PC-3 (cell line): ENCODE results near the gene USP2.

ENCODE experiments used
- EZH2 ChIP-seq: fragments of 300-600 bp; sonication (generic); IDR thresholded peaks from one replicate; pipeline ENCODE4 v1.6.1; 2017; ENCODE audit warnings: antibody characterized with exemption, mild to moderate bottlenecking, low read length; ENCODE audit not compliant: unreplicated experiment
- TF ChIP-seq, protein P1 (sequence below): fragments of 300-600 bp; sonication (generic); conservative IDR thresholded peaks from 2 replicates; pipeline ENCODE4 v1.5.1; 2017; ENCODE audit warnings: antibody characterized with exemption, low read depth, mild to moderate bottlenecking, low read length

DNA sequence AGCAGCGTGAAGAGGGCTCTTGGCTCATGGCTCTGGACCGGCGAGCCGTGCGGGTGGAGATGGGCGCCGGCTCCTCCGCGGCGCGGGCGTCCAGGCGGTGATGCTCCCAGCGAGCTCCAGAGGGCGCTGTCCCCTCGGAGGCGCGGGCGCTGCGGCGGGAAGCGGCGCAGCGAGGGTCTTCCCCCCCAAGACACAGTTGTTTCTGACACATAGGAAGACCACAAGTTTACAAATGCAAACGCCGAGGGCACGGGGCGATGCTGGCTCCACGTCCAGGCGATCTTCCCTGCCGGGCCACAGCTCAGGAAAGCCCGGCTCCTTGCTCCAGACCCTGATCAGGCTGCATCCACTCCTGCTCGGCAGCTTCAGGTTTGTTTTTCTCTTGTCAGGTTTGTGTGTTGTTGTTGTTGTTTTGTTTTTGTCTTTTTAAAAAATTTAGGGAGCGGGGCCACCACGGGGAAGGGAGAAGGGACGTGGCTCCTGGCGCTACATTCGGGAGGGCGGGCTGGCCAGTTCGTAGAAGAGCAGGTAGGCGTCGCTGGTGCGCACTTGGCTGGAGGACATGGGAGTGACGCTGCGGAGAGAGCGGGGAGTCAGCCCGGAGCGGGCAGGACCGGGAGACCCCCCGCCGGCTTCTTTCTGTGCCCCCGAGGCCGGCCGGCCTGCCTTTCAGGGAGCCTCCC, 25.0 kb downstream of the USP2 start:
- TF ChIP-seq, protein P1, sequence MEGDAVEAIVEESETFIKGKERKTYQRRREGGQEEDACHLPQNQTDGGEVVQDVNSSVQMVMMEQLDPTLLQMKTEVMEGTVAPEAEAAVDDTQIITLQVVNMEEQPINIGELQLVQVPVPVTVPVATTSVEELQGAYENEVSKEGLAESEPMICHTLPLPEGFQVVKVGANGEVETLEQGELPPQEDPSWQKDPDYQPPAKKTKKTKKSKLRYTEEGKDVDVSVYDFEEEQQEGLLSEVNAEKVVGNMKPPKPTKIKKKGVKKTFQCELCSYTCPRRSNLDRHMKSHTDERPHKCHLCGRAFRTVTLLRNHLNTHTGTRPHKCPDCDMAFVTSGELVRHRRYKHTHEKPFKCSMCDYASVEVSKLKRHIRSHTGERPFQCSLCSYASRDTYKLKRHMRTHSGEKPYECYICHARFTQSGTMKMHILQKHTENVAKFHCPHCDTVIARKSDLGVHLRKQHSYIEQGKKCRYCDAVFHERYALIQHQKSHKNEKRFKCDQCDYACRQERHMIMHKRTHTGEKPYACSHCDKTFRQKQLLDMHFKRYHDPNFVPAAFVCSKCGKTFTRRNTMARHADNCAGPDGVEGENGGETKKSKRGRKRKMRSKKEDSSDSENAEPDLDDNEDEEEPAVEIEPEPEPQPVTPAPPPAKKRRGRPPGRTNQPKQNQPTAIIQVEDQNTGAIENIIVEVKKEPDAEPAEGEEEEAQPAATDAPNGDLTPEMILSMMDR = peak; percentile 92
- TF ChIP-seq EZH2 = no peak
